ENCODE results near the gene THEMIS. TPM values are rescaled to one million over a fixed set of nuclear protein-coding genes. Genes with fewer than 3 reads are reported as not detected.

The THEMIS gene
- total and polyA plus RNA-seq, 2 experiments from 2014 or later: not detected

GRCh38 chr6:127855542-127856159 lies 45.2 kb downstream of the THEMIS start (continued):
- TF ChIP-seq ZNF462 (CRISPR knock-in tag; IDR thresholded peaks at IDR 0.05) (no peak), CREB1 (CRISPR knock-in tag; IDR thresholded peaks at IDR 0.05; ENCODE audit: low read depth) (no peak), REST (IDR thresholded peaks at IDR 0.05; ENCODE audit: unreplicated experiment) (no peak)

- Histone ChIP-seq H2AFZ (no peak overlapping the region), H3K36me3 (ENCODE audit: insufficient read depth) (no peaks in the 10 kb centered on the region), H3K27ac (ENCODE audit: low read depth) (no peak overlapping the region), H3K9me2 (ENCODE audit: insufficient read depth) (no peaks in the 10 kb centered on the region), H3K4me2 (no peak overlapping the region), H3F3A (replicated peaks; ENCODE audit: low read depth) (no peaks in the 10 kb centered on the region), H3K4me3 (no peak overlapping the region), H3K79me2 (replicated peaks; ENCODE audit: insufficient read depth) (no peaks in the 10 kb centered on the region), H4K20me1 (replicated peaks; ENCODE audit: insufficient read depth) (no peaks in the 10 kb centered on the region), H3K27me3 (ENCODE audit: insufficient read depth) (no peaks in the 10 kb centered on the region), H3K4me1 (ENCODE audit: insufficient read depth) (peaks cover 8% of the 10 kb centered on the region; the same call in 1 of the 2 replicates)
- Mint-ChIP-seq H3K27ac (no peak overlapping the region), H3K36me3 (ENCODE audit: low read depth) (no peaks in the 10 kb centered on the region), H3K27me3 (ENCODE audit: insufficient read depth, low read depth, poor library complexity) (no peaks in the 10 kb centered on the region), H3K4me3 (no peak overlapping the region), H3K4me1 (peaks cover 12% of the 10 kb centered on the region), H3K9me3 (no peaks in the 10 kb centered on the region)
- DNase-seq (ENCODE audit: low spot score): no peak
- no peak for ATAC-seq
- TF ChIP-seq ETS1 (IDR thresholded peaks at IDR 0.05): no peak
These were observed 46.8 kb downstream of the THEMIS start for GRCh38 chr6:127854009-127854408.
